Stomach (tissue), 4 donors: ENCODE measurements around the gene TGM2.

Experiments used
- POLR2A ChIP-seq, 4 donors: fragments of 450-650 bp; IDR thresholded peaks; one replicate each; pipeline ENCODE4 v1.6.1; 2016; ENCODE audit warnings: antibody characterized with exemption in 4 of 4, control low read depth in 2 of 4, mild to moderate bottlenecking in 1 of 4, moderate library complexity in 1 of 4
- POLR2AphosphoS5 ChIP-seq, 3 donors: sonication (generic); formaldehyde crosslinking; IDR thresholded peaks; one replicate each; pipeline ENCODE4 v1.6.1; 2016; ENCODE audit warnings: antibody characterized with exemption in 3 of 3
- TF ChIP-seq, protein P1 (sequence below), 7 experiments: fragments of 450-650 bp in 4 of 7; fragments of 200-600 bp in 3 of 7; sonication (generic) in 3 of 7; IDR thresholded peaks; one replicate each; pipeline ENCODE4 v1.5.1; 2016 to 2019; ENCODE audit warnings: antibody characterized with exemption in 7 of 7, control low read depth in 2 of 7, mild to moderate bottlenecking in 1 of 7

DNA sequence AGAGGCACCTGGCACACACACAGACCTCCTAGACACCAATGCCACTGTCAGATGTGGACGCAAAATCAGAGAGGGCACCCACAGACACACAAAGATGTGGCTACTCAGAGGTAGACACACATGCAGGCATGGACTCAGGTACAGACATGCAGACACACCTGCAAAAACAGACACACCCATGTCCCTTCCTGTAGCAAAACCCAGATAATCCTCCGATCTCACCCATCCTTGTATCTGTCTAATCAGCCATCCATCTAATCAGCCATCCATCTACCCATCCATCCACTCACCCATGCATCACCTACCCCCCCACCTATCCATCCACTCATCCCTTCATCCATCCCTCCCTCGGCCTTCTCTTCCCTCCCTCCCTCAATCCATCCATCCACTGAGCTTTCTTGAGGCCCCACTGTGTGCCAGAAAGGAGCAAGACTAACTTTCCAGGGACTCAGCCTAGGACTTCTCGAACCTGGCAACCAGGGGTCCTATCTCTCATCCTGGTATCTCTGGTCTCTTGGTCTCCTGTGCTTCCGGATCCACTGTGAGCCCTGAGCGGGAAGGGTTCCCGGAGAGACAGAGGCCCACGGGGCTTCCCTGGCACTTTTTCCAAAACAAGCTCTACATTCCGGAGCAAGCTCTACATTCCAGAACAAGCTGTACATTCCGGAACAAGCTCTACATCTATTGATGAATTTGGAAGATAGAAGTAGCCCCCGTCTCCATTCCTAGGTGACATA lies 1.1 kb upstream of the TGM2 start:
- TF ChIP-seq POLR2AphosphoS5 (IDR thresholded peaks at IDR 0.05) (no peak), POLR2A (IDR thresholded peaks at IDR 0.05) (no peak)
- TF ChIP-seq, protein P1, sequence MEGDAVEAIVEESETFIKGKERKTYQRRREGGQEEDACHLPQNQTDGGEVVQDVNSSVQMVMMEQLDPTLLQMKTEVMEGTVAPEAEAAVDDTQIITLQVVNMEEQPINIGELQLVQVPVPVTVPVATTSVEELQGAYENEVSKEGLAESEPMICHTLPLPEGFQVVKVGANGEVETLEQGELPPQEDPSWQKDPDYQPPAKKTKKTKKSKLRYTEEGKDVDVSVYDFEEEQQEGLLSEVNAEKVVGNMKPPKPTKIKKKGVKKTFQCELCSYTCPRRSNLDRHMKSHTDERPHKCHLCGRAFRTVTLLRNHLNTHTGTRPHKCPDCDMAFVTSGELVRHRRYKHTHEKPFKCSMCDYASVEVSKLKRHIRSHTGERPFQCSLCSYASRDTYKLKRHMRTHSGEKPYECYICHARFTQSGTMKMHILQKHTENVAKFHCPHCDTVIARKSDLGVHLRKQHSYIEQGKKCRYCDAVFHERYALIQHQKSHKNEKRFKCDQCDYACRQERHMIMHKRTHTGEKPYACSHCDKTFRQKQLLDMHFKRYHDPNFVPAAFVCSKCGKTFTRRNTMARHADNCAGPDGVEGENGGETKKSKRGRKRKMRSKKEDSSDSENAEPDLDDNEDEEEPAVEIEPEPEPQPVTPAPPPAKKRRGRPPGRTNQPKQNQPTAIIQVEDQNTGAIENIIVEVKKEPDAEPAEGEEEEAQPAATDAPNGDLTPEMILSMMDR (IDR thresholded peaks at IDR 0.05) = no peak
